Hindlimb muscle (tissue), 1 donor: ENCODE data around the gene MYO5C. TPM values are rescaled to one million over a fixed set of nuclear protein-coding genes. Genes with fewer than 3 reads are reported as not detected.
"Not testable (repeated sequence)": the region's sequence is repeated elsewhere in the genome, so short reads cannot be mapped to it uniquely, and the experiment has no call there.

ENCODE experiments used
- DNase-seq: peaks from one replicate; pipeline ENCODE4 v3.0.0-alpha.2; 2013
- polyA plus RNA-seq: library from polyadenylated mRNA; unstranded; fragments of 120-200 nt; gene quantifications from one replicate; pipeline ENCODE4 v1.2.1, GENCODE V29; 2013; ENCODE audit not compliant: insufficient read length

MYO5C gene
- polyA plus RNA-seq, 1 donor: 9.4 TPM

GRCh38 chr15:52308446-52309153, 13.0 kb upstream of the MYO5C start:
- no peak for DNase-seq

DNA sequence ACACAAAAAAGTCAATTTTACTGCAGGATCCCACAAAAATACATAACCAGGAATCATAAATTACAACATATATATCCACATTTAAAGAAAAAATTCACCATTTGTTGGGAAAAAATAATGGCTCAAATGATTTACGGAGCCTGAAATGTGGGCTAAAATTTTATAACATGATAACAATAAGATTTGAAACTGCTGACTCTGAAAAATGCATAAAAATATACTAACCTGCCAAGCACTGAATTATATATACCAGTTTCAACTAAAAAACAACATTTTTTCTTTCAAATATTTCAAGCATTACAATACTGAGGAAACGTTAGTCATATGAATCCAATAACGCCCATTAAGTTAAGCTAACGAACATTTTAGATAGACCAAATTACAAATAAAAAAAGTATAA, 12.2 kb upstream of the MYO5C start:
- DNase-seq: no peak

GRCh38 chr15:52306270-52306669, 10.7 kb upstream of the MYO5C start:
- no peak for DNase-seq

- no peak for DNase-seq
Observed at GRCh38 chr15:52303093-52303772, 7.6 kb upstream of the MYO5C start.

DNA sequence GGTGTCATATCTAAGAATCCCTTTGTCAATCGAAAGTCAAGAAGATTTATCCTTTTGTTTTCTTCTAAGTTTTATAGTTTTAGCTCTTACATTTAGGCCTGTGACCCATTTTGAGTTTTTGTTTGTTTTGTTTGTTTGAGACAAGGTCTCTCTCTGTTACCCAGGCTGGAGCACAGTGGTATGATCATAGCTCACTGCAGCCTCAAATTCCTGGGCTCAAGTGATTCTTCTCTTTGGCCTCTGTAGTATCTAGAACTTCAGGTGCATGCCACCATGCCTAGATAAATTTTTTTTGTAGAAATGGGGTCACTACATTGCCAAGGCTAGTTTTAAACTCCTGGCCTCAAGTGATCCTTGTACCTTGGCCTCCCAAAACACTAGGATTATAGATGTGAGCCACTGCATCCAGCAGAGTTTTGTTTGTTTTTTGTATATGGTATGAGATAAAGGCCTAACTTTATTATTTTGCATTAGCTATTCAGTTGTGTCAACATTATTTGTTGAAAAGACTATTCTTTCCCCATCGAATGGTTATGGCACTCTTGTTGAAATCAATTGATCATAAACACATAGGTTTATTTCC, 5.8 kb upstream of the MYO5C start:
- DNase-seq: no peak

DNA sequence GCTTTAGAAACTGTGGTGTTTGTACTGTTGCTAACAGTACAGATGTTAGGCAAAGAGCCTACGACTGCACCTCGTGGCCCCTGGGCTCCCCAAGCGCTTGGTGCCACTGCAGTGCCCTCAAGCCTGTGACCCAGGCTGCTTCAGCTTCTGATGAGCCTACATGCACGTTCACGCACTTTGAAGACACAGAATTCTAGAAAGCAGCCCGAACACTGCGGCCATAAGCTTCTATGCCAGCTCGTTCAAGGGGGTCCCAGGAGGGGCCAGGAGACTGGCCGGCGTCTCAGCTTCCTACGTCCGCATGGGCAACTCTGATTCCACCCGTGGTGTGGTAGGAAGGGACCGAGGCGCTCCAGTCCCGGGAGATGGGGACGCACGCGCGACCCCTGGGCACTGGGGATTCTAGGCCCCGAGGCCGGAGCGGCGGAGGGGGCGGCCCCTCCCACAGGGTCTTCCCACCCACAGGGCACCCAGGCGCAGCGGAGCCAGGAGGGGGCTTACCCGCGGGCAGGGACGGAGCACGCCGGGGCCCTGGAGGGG, 653 bp downstream of the MYO5C start:
- DNase-seq: no peak

- DNase-seq: no peak
Observed at GRCh38 chr15:52292780-52293392, 2.7 kb downstream of the MYO5C start.

GRCh38 chr15:52291204-52291603, 4.4 kb downstream of the MYO5C start:
- DNase-seq: no peak

GRCh38 chr15:52290800-52291199, 4.8 kb downstream of the MYO5C start:
- no peak for DNase-seq

DNA sequence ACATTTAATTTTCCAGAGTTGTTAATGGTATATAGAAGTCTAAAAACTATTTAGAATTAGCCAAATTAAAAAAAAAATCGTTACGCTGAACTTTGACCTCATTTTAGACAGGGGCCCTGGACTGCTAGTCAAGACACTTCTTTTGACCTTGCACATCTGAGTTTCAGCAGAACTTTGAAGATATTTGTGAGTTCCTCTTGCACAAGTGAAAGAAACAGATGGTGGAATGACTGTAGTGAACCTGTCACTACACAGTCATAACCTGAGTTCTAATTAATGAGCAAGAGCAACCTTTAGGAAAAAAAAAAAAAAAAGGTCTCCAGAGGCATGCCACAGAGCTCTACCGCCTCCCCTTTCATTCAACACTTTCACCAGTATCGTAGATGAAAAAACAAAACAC, 5.3 kb downstream of the MYO5C start:
- DNase-seq: no peak

GRCh38 chr15:52289629-52290081, 5.9 kb downstream of the MYO5C start:
- no peak for DNase-seq

DNA sequence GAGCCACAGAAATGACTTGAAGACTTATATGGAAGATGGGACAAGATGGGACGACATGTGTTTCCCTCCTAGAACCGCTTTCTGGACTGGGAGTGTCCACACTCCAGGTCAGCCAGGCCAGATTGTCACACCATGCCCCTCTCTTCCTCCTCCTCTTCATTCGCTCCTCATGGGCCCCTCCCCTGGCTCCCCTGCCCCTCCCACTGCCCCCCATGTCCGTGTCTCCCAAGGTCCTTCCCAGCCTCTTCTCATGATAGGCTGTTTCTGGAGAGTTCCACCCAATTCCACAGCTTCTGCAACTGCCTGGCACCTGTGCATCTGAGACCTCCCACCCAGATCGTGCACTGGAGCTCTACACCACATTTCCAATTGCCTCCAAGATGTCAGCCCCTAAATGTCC, 6.6 kb downstream of the MYO5C start:
- DNase-seq: no peak

DNA sequence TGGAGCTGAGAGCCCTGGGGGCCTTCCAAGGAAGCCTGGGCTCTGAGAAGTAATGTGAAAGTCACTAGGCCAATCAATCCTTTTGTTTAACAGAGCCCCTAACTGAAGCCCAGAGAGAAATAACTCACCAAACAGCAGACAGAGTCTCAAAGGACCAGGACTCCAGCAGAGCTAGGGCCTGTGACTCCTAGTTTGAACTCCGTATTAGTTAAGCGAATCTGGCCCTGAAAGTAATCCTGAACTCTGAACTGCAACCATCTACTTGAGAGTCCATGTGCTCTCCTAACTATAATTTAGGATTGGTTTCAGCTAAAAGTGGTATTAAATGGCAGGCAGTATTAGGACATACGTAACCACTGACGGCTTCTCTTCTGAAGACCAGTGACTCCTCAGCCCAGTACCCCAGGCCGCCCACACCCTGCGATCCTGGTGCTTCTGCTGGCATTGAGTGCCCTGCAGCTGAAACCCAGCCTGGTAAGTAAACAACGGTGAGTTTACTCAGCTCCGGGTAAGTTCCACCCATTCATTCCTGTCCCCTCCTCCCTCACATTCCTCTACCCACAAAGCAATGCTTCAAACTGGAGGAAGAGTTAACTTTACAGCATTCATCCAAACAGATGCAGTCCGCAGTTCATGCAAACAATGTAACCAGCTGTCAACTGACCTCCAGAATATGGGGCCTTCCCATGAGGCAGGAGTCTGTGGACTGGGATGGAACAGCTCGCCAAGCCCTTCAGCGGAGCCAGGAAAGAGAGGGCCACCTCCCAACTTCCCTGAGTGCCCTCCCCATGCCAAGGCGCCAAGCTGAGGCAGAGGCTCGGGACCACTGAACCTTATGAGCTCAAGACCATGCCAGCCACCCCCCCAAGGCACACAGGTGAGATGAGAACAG, 7.3 kb downstream of the MYO5C start:
- DNase-seq: no peak

DNA sequence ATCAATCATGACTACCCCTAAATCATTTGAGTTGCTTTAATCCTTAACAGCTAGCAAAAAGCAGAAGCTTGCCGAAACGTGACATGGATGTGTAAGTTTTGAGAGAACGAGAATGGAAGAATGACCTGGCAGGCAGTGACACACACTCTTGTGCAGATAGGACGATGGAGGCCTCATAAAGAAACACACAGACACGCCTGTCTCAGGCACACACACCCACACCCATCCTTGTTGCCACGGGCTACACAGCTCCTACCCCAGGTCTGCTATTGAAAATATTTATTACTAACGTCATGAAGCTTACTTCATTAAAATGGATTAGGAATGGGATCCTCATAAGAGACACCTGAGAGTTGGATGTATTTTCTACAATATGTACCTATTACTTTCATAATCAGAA, 8.5 kb downstream of the MYO5C start:
- no peak for DNase-seq

DNA sequence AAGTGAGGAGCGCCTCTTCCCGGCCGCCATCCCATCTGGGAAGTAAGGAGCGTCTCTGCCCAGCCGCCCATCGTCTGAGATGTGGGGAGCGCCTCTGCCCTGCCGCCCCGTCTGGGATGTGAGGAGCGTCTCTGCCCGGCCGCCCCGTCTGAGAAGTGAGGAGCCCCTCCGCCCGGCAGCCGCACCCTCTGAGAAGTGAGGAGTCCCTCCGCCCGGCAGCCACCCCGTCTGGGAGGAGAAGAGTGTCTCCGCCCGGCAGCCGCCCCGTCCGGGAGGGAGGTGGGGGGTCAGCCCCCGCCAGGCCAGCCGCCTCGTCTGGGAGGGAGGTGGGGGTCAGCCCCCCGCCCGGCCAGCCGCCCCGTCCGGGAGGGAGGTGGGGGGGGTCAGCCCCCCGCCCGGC, 9.7 kb downstream of the MYO5C start:
- DNase-seq: not testable (repeated sequence)

GRCh38 chr15:52284164-52284563, 11.4 kb downstream of the MYO5C start:
- no peak for DNase-seq

GRCh38 chr15:52283281-52283680, 12.3 kb downstream of the MYO5C start:
- DNase-seq: no peak

DNA sequence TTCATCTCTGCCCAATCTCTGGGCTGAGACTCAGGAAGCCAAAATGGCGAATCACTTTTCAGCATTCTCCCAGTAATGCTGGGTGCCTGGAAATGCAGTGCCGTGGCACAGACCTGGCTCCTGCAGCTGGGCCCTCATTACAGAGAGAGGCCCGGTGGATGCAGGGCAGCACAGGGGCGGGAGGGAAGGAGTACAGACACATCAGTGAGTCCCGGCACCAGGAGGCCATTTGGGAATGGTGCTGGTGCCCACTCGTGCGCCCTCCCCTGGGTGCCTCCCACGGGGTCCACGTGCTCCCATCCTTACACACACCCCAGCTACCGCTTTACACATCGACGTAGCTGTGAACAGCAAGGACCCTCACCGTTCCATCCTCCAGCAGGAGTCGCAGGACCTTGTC, 13.2 kb downstream of the MYO5C start:
- DNase-seq: no peak

GRCh38 chr15:52281085-52282035, 14.2 kb downstream of the MYO5C start:
- DNase-seq: no peak

DNA sequence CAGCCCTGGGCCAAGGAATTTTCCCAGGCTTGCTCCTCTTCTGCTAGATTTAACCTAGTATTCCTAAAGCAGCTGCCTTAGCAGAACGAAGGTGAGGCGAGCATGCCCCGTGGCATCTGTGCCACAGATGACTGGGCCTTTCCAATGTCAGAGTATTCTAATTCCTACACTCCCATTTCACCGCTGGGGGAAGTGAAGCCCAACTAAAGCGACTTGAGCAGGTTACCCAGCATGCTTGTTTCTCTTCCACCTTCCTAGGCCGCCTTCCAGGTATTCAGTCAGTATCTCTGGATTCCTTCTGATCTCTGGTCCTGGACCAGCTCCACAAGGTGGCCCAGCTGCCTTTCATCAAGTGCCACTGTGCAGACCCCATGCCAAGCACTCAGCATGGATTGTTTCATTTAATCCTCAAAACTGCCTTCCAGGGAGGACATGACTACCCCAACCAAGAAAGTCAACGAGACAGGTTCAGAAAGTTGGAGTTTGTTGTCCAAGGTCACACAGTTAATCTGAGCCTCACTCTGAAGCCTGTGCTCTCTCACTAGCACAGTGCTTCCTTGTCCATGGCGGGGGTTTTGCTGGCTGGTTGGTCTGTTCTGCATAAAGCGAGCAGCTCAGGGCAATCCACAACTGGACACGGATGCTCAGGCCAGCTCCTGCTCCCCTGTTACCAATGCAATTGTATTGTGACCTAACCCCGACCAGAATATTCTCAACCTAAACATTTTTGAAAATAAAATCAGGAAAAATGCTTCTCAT, 15.1 kb downstream of the MYO5C start:
- no peak for DNase-seq
